AG20443 (cell line): Measurements from ENCODE around the gene ZBTB3.
"Not testable (repeated sequence)": the region's sequence is repeated elsewhere in the genome, so short reads cannot be mapped to it uniquely, and the experiment has no call there.

ENCODE experiments used
- DNase-seq: peaks from one replicate; pipeline ENCODE4 v3.0.0; 2012; ENCODE audit warnings: low spot score, mixed read lengths

The ZBTB3 gene

GRCh38 chr11:62716206-62716605, 37.8 kb downstream of the ZBTB3 start:
- no peak for DNase-seq

GRCh38 chr11:62715150-62716130, 38.5 kb downstream of the ZBTB3 start:
- no peak for DNase-seq

- no peak for DNase-seq
Measured at GRCh38 chr11:62713343-62713742, 40.6 kb downstream of the ZBTB3 start.

GRCh38 chr11:62712861-62713260, 41.1 kb downstream of the ZBTB3 start:
- DNase-seq, result no peak

- DNase-seq, result no peak
Measured at GRCh38 chr11:62712276-62712812, 41.6 kb downstream of the ZBTB3 start.

GRCh38 chr11:62710001-62710345, 44.0 kb downstream of the ZBTB3 start:
- peak; percentile 54 for DNase-seq

- DNase-seq, result peak; percentile 94
Measured at GRCh38 chr11:62709247-62710000, 44.5 kb downstream of the ZBTB3 start.

- DNase-seq, result no peak
Measured at GRCh38 chr11:62708793-62709192, 45.2 kb downstream of the ZBTB3 start.

GRCh38 chr11:62708392-62708791, 45.6 kb downstream of the ZBTB3 start:
- no peak for DNase-seq

- DNase-seq, result no peak
Measured at GRCh38 chr11:62707277-62707861, 46.6 kb downstream of the ZBTB3 start, which contains the start of the genes BSCL2 and GNG3. TSS of gene BSCL2 (minus strand) at chr11:62707424. CDS start at chr11:62707195, 229 bp downstream. TSS of gene GNG3 (plus strand) at chr11:62707676. CDS start at chr11:62708296, 620 bp downstream.

- no peak for DNase-seq
Measured at GRCh38 chr11:62706850-62707247, 47.1 kb downstream of the ZBTB3 start.

GRCh38 chr11:62705880-62706849, 47.8 kb downstream of the ZBTB3 start:
- peak; percentile 96 for DNase-seq

- DNase-seq, result no peak
Measured at GRCh38 chr11:62705413-62705812, 48.5 kb downstream of the ZBTB3 start.

- DNase-seq, result not testable (repeated sequence)
Measured at GRCh38 chr11:62703921-62704320, 50.0 kb downstream of the ZBTB3 start.

- no peak for DNase-seq
Measured at GRCh38 chr11:62702246-62702645, 51.7 kb downstream of the ZBTB3 start.
